ENCODE results near the gene GLI1.

DNA sequence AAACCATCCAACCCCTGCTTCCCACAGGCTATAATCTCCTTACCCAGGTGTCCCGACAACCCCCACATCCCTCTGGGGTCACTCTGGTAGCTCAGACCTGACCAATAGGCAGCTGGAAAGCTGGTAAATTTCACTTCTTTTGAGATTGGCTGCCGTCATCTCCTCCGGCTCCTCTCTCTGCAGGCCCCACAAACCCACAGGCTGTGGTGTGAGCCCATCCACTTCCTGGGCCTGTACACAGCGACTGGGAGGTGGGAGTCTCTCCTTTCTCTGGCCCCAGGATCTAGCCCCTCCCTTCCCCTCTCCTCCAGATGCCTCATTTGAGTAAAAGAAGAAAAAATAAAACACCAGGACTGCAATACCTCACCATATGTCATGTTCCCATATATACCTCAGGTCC lies 24.3 kb upstream of the GLI1 start:
- TF ChIP-seq EZH2phosphoT487 (conservative IDR thresholded peaks at IDR 0.05; ENCODE audit: low read length), result no peak
- no peak for TF ChIP-seq CTCF (IDR thresholded peaks at IDR 0.05; ENCODE audit: insufficient read depth, low read length, poor library complexity, severe bottlenecking)
